Loucy (cell line): Measurements from ENCODE around the gene CHN2.

Experiments
- H2AFZ ChIP-seq: fragments of 200-600 bp; sonication (generic); 2 replicates; pipeline ENCODE4 v1.6.0; 2016; ENCODE audit warnings: antibody characterized with exemption, mild to moderate bottlenecking, low read length, moderate library complexity
- H3F3A ChIP-seq: fragments of 200-600 bp; 2 replicates; pipeline ENCODE4 v1.6.0; 2016; ENCODE audit warnings: antibody characterized with exemption, low read depth, mild to moderate bottlenecking
- H3K27me3 ChIP-seq: fragments of 200-600 bp; sonication (generic); 2 replicates; pipeline ENCODE4 v1.6.1; 2014; ENCODE audit warnings: low read length, mild to moderate bottlenecking; ENCODE audit not compliant: insufficient read depth, poor library complexity, severe bottlenecking
- H3K36me3 ChIP-seq: fragments of 200-600 bp; sonication (generic); 2 replicates; pipeline ENCODE4 v1.6.1; 2016; ENCODE audit warnings: low read length; ENCODE audit not compliant: insufficient read depth
- H3K4me1 ChIP-seq: fragments of 200-600 bp; sonication (generic); 2 replicates; pipeline ENCODE4 v1.5.1; 2014; ENCODE audit warnings: low read length, mild to moderate bottlenecking; ENCODE audit not compliant: insufficient read depth, poor library complexity, severe bottlenecking
- H3K4me2 ChIP-seq: fragments of 200-600 bp; sonication (generic); 2 replicates; pipeline ENCODE4 v1.6.0; 2014; ENCODE audit warnings: antibody characterized with exemption, low read length, low read depth, mild to moderate bottlenecking; ENCODE audit not compliant: poor library complexity, severe bottlenecking
- H3K4me3 ChIP-seq: fragments of 200-600 bp; sonication (generic); 2 replicates; pipeline ENCODE4 v1.5.1; 2014; ENCODE audit warnings: low read length, mild to moderate bottlenecking, mixed read lengths; ENCODE audit not compliant: poor library complexity, severe bottlenecking
- H3K79me2 ChIP-seq: fragments of 200-600 bp; sonication (generic); 2 replicates; pipeline ENCODE4 v1.6.1; 2014; ENCODE audit warnings: low read length; ENCODE audit not compliant: insufficient read depth
- H3K9ac ChIP-seq: fragments of 200-600 bp; sonication (generic); 2 replicates; pipeline ENCODE4 v1.6.0; 2014; ENCODE audit warnings: mild to moderate bottlenecking, low read depth, low read length, moderate library complexity; ENCODE audit not compliant: poor library complexity, severe bottlenecking
- H3K9me2 ChIP-seq: fragments of 200-600 bp; sonication (generic); replicated peaks from 2 replicates; pipeline ENCODE4 v1.6.1; 2016; ENCODE audit warnings: low read depth, low read length, mixed read lengths
- H3K9me3 ChIP-seq: fragments of 200-600 bp; sonication (generic); 2 replicates; pipeline ENCODE4 v1.6.1; 2014; ENCODE audit warnings: mild to moderate bottlenecking, antibody characterized with exemption, low read length, low read depth; ENCODE audit not compliant: insufficient read depth
- H4K20me1 ChIP-seq: fragments of 200-600 bp; sonication (generic); 2 replicates; pipeline ENCODE4 v1.6.0; 2014; ENCODE audit warnings: antibody characterized with exemption, low read length, mild to moderate bottlenecking; ENCODE audit not compliant: insufficient read depth, poor library complexity, severe bottlenecking
- CTCF ChIP-seq: fragments of 200-600 bp; sonication (generic); conservative IDR thresholded peaks from 2 replicates; pipeline ENCODE4 v1.5.1; 2014; ENCODE audit warnings: mild to moderate bottlenecking, antibody characterized with exemption, low read length
- EZH2phosphoT487 ChIP-seq: fragments of 200-600 bp; IDR thresholded peaks from 2 replicates; pipeline ENCODE4 v1.6.1; 2018; ENCODE audit warnings: antibody characterized with exemption, mild to moderate bottlenecking, moderate library complexity, borderline replicate concordance

The CHN2 gene

DNA sequence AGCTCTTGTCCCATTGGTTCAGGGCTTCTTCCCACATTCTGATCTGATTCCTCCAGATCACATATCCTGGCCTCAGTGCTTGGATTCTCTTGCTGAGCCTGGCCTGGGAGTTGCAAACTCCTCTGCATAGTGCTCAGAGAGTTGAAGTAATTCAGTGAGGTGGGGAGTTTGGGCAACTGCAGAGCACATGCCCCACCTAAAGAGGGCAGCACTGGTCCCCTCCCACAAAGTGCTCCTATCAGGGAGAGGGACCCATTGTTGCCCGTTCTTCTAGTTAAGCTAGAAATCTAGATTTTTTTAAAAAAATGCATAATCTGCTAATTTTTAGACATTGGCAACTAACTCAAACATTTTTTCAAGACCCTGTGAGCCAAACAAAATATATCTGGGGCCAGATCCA lies 45.1 kb downstream of the CHN2 start:
- no peaks in the 10 kb centered on the region for H3F3A ChIP-seq
- H3K79me2 ChIP-seq: peaks cover 5% of the 10 kb centered on the region; the same call in 1 of the 2 replicates
- H3K9me3 ChIP-seq: no peaks in the 10 kb centered on the region
- H3K9ac ChIP-seq: no peak overlapping the region
- no peak overlapping the region for H3K4me3 ChIP-seq
- no peaks in the 10 kb centered on the region for H3K27me3 ChIP-seq
- peaks cover 19% of the 10 kb centered on the region for H3K4me1 ChIP-seq
- no peak overlapping the region for H3K4me2 ChIP-seq
- no peaks in the 10 kb centered on the region for H3K9me2 ChIP-seq
- H2AFZ ChIP-seq: no peak overlapping the region
- H3K36me3 ChIP-seq: no peaks in the 10 kb centered on the region
- TF ChIP-seq EZH2phosphoT487 (no peak), CTCF (peak; percentile 83)
- no peaks in the 10 kb centered on the region for H4K20me1 ChIP-seq

DNA sequence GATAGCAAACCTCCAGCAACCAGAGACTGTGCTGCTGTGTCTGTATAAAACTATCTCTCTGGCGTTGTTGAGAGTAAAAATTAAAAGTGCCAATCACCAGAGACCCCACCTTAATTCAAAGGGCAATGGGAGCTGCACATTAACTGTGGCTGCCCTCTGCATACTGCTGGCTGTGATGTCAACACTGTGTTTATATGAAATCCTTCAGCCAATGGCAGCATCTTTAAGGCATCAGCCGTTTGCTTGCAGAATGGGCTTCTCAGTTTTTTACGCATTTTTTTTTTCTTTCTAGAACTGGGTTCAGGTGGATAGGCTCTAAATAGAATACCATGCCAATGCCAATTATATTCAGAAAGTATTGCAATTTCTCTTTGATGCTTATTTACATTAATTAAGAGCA lies 47.7 kb downstream of the CHN2 start:
- no peak overlapping the region for H3K9ac ChIP-seq
- no peaks in the 10 kb centered on the region for H3K9me2 ChIP-seq
- H3K27me3 ChIP-seq: no peaks in the 10 kb centered on the region
- H3K36me3 ChIP-seq: no peaks in the 10 kb centered on the region
- H3K4me2 ChIP-seq: no peak overlapping the region
- no peak for TF ChIP-seq EZH2phosphoT487
- no peak for TF ChIP-seq CTCF
- no peaks in the 10 kb centered on the region for H3K9me3 ChIP-seq
- H3F3A ChIP-seq: no peaks in the 10 kb centered on the region
- H3K4me1 ChIP-seq: peaks cover 27% of the 10 kb centered on the region
- no peak overlapping the region for H3K4me3 ChIP-seq
- peaks cover 8% of the 10 kb centered on the region; the same call in 1 of the 2 replicates for H3K79me2 ChIP-seq
- H4K20me1 ChIP-seq: no peaks in the 10 kb centered on the region
- no peak overlapping the region for H2AFZ ChIP-seq

DNA sequence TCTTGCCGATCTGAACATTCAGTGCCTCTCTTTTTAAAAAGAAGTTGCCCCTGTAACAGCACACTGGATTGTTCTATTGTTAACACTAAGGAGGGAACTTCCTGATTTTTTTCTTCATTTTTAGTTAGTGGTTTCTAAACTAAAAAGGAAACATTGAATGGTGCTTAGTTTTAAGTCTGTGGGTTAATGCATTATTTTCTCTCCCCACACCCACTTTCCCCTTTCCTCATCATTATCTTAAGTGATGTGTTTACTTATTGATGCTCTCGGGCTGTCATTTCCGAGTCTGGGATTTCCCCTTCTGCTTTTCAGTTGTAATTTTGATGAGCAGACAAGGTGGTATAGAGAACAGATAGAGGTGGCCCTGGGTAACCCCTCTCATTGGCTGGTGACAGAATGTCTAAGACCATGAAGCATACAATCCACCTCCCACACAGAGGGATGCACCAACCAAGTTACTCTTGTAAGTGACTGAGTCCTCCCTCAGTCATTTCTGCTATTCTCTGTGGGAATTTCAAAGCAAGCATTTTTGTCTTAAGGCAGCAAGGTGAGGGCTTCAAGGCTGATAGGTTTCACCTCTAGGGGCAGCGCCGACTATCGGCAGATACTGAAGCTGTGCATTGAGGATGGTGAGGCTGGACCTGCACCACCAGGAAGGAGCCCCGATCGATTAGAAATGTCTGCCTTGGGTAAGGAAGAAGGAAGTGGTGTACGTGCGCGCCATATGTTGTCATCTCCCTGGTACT lies 49.5 kb downstream of the CHN2 start:
- Histone ChIP-seq H3K79me2 (peaks cover 8% of the 10 kb centered on the region; the same call in 1 of the 2 replicates), H3K9ac (no peak overlapping the region), H2AFZ (no peak overlapping the region), H3K4me3 (no peak overlapping the region), H3K36me3 (no peaks in the 10 kb centered on the region), H3K4me2 (no peak overlapping the region), H3K9me2 (no peaks in the 10 kb centered on the region), H4K20me1 (no peaks in the 10 kb centered on the region), H3K9me3 (no peaks in the 10 kb centered on the region), H3K27me3 (no peaks in the 10 kb centered on the region), H3F3A (no peaks in the 10 kb centered on the region), H3K4me1 (peaks cover 43% of the 10 kb centered on the region)
- peak; percentile 75 for TF ChIP-seq CTCF
- no peak for TF ChIP-seq EZH2phosphoT487
